ENCODE data around the gene CEND1.

- TF ChIP-seq CTCF (IDR thresholded peaks at IDR 0.05; ENCODE audit: poor library complexity, severe bottlenecking): no peak
- no peak for TF ChIP-seq RAD21 (conservative IDR thresholded peaks at IDR 0.05)
- TF ChIP-seq EZH2 (IDR thresholded peaks at IDR 0.05; ENCODE audit: borderline replicate concordance, insufficient read depth, low read length, poor library complexity, severe bottlenecking): no peak
- no peak for TF ChIP-seq TAF1 (IDR thresholded peaks at IDR 0.05; ENCODE audit: low read depth)
These were observed 13.2 kb downstream of the CEND1 start for GRCh38 chr11:776561-777287.
